SK-N-MC (cell line): ENCODE measurements around the gene C1QL1.

Experiments used
- DNase-seq: peaks from one replicate; pipeline ENCODE4 v3.0.0-alpha.2; 2011; ENCODE audit warnings: low read depth, low spot score
- H3K27ac ChIP-seq: fragments of 200-600 bp; sonication (generic); 2 replicates; pipeline ENCODE4 v1.5.1; 2016; ENCODE audit warnings: mixed run types
- H3K36me3 ChIP-seq: fragments of 200-600 bp; sonication (generic); 2 replicates; pipeline ENCODE4 v1.6.1; 2017; ENCODE audit warnings: antibody characterized with exemption, low read length, mixed read lengths; ENCODE audit not compliant: insufficient read depth
- H3K4me3 ChIP-seq: fragments of 200-600 bp; sonication (generic); 2 replicates; pipeline ENCODE4 v1.5.1; 2016
- H3K9ac ChIP-seq: fragments of 200-600 bp; sonication (generic); 2 replicates; pipeline ENCODE4 v1.8.0; 2017; ENCODE audit warnings: mixed run types, mixed read lengths; ENCODE audit not compliant: insufficient read length
- H3K9me3 ChIP-seq: fragments of 200-600 bp; sonication (generic); 2 replicates; pipeline ENCODE4 v1.6.1; 2017; ENCODE audit warnings: low read depth, mild to moderate bottlenecking, antibody characterized with exemption, low read length, moderate library complexity, mixed read lengths
- EZH2 ChIP-seq: fragments of 200-600 bp; sonication (generic); IDR thresholded peaks from one replicate; pipeline ENCODE4 v1.6.1; 2017; ENCODE audit warnings: antibody characterized with exemption
- FOXP2 ChIP-seq: optimal IDR thresholded peaks from 2 replicates; pipeline ENCODE3; 2011; ENCODE audit warnings: mild to moderate bottlenecking, moderate library complexity; ENCODE audit not compliant: insufficient read depth; ENCODE audit errors: extremely low read length, control extremely low read depth
- POLR2AphosphoS5 ChIP-seq: IDR thresholded peaks from 2 replicates; pipeline ENCODE4 v1.6.1; 2012; ENCODE audit warnings: mild to moderate bottlenecking, low read depth, low read length, borderline replicate concordance

The C1QL1 gene

GRCh38 chr17:44931376-44931775, 36.7 kb downstream of the C1QL1 start:
- no peak overlapping the region for H3K27ac ChIP-seq
- peaks cover 99% of the 10 kb centered on the region for H3K36me3 ChIP-seq
- DNase-seq: no peak
- H3K4me3 ChIP-seq: no peak overlapping the region
- TF ChIP-seq EZH2 (no peak), POLR2AphosphoS5 (no peak)
- H3K9ac ChIP-seq: no peak overlapping the region
- no peaks in the 10 kb centered on the region for H3K9me3 ChIP-seq

- Histone ChIP-seq H3K4me3 (no peak overlapping the region), H3K9me3 (no peaks in the 10 kb centered on the region), H3K9ac (no peak overlapping the region), H3K36me3 (peaks cover 99% of the 10 kb centered on the region), H3K27ac (no peak overlapping the region)
- no peak for DNase-seq
- TF ChIP-seq POLR2AphosphoS5 (no peak), FOXP2 (no peak), EZH2 (no peak)
Observed at GRCh38 chr17:44930667-44931066, 37.4 kb downstream of the C1QL1 start.

GRCh38 chr17:44928950-44929720, 39.0 kb downstream of the C1QL1 start:
- Histone ChIP-seq H3K27ac (no peak overlapping the region), H3K9ac (no peak overlapping the region), H3K36me3 (peaks cover 84% of the 10 kb centered on the region), H3K4me3 (no peak overlapping the region), H3K9me3 (no peaks in the 10 kb centered on the region)
- DNase-seq: no peak
- TF ChIP-seq EZH2 (no peak), FOXP2 (no peak), POLR2AphosphoS5 (no peak)

DNA sequence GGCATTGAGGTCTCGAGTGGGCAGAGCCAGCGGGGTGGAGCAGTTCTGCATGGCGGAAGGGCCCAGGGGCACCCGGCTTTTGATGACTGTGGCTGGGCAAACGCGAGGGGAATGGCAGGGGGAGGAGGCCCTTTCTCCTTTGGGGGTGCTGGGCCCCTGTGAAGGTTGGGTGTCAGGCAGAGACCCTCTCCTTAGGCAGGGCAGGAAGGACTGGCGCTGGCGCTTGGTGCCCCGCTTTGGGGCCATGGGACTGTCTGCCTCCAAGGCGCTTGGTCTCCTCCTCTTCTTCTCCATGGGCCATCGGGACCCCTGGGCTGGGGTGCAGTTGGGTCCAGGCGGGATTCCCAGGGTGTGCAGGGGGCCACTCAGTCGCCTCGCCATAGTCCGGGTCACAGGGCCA, 40.0 kb downstream of the C1QL1 start:
- Histone ChIP-seq H3K4me3 (no peak overlapping the region), H3K9ac (no peak overlapping the region), H3K9me3 (no peaks in the 10 kb centered on the region), H3K27ac (no peak overlapping the region), H3K36me3 (peaks cover 75% of the 10 kb centered on the region)
- no peak for TF ChIP-seq EZH2
- TF ChIP-seq FOXP2: no peak
- no peak for TF ChIP-seq POLR2AphosphoS5
- DNase-seq: no peak

DNA sequence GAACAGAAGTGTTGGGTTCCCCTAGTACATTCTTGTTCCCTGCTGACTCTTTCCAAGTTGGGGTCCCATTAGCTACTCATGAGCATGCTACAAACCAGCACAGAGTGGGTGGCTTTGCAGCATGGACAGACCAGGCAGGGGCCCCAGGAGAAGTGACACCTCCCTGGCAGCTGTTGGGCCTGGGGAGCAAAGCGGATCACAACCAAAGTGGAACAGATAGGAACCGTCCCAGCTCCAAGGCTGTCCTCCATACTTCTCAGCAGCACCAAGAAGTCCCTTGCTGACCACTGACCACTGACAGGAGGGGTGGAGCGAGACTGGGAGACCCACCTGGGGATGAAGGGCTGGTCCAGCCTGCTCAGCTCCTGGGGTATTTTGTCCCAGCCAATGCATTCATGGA, 40.4 kb downstream of the C1QL1 start:
- no peak for TF ChIP-seq EZH2
- no peak for TF ChIP-seq FOXP2
- no peak for TF ChIP-seq POLR2AphosphoS5
- H3K36me3 ChIP-seq: peaks cover 70% of the 10 kb centered on the region

GRCh38 chr17:44926821-44927525, 41.1 kb downstream of the C1QL1 start:
- H3K9ac ChIP-seq: no peak overlapping the region
- TF ChIP-seq FOXP2 (no peak), EZH2 (no peak)

More for the DNA sequence above, 40.4 kb downstream of the C1QL1 start:
- H3K9ac ChIP-seq: no peak overlapping the region
- H3K4me3 ChIP-seq: no peak overlapping the region
- no peak for DNase-seq
- H3K27ac ChIP-seq: no peak overlapping the region
- no peaks in the 10 kb centered on the region for H3K9me3 ChIP-seq

GRCh38 chr17:44925731-44926697, 42.1 kb downstream of the C1QL1 start:
- H3K9ac ChIP-seq: no peak overlapping the region
- no peak for DNase-seq
- no peak overlapping the region for H3K27ac ChIP-seq
- H3K36me3 ChIP-seq: peaks cover 53% of the 10 kb centered on the region
- H3K4me3 ChIP-seq: no peak overlapping the region
- no peaks in the 10 kb centered on the region for H3K9me3 ChIP-seq
- TF ChIP-seq FOXP2: no peak
- no peak for TF ChIP-seq POLR2AphosphoS5

More at GRCh38 chr17:44926821-44927525, 41.1 kb downstream of the C1QL1 start:
- no peak for DNase-seq
- no peak overlapping the region for H3K27ac ChIP-seq
- H3K4me3 ChIP-seq: no peak overlapping the region
- no peaks in the 10 kb centered on the region for H3K9me3 ChIP-seq
- peaks cover 63% of the 10 kb centered on the region for H3K36me3 ChIP-seq

DNA sequence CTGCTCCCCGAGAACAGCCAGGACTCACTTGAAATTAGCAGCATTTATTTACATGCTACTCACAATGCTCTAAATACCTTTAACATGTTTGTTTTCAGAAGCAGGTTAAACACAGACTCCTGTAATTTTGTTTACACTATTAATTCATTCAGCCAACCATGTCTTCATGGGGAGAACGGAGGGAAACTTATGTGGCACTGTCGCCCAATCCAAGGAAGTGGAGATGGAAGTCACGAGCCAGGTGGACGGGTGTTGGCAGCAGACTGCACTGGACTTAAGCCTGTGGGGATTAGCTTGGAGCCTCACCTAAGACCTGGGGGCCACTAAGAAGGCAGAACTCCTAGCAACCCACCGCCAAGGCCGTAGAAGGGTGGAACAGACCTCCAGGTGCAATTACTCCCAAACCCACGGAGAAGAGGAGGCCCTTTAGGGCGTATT, 44.0 kb downstream of the C1QL1 start:
- DNase-seq: no peak
- 0 out of 2 replicates have a peak overlapping the region, but pooled peaks have one; percentile 21 for H3K27ac ChIP-seq
- H3K9ac ChIP-seq: no peak overlapping the region
- no peak; the same call in 1 of the 2 replicates for TF ChIP-seq POLR2AphosphoS5
- TF ChIP-seq FOXP2: no peak
- TF ChIP-seq EZH2: no peak
- peaks cover 35% of the 10 kb centered on the region for H3K36me3 ChIP-seq
- H3K9me3 ChIP-seq: no peaks in the 10 kb centered on the region
- H3K4me3 ChIP-seq: no peak overlapping the region
